Measurements from ENCODE around the gene RAB6B.

The RAB6B gene

DNA sequence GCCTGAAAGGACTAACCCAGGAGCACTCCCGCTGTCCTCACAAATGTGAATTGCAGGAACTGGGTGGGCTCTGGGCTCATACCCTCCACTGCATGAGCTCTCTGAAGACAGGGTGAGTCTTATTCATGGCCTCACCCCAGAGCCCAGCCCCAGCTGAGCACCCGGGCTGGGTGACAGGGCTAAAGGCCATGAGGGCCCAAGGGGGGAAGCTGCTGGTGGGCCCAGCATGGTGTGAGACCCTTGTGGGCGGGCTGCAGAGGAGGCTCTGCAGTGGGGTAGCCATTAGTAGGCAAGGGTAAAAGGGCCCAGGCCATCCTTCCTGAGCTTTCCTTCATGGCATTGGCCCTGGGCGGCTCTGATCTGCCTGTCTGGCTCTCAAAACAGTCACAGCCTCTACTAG, 59.7 kb downstream of the RAB6B start:
- no peak for DNase-seq (ENCODE audit: low read depth)

GRCh38 chr3:133835418-133835743, 60.3 kb downstream of the RAB6B start:
- DNase-seq (ENCODE audit: low read depth): no peak

- DNase-seq (ENCODE audit: low read depth): no peak
Measured at GRCh38 chr3:133834621-133835417, 60.9 kb downstream of the RAB6B start.

DNA sequence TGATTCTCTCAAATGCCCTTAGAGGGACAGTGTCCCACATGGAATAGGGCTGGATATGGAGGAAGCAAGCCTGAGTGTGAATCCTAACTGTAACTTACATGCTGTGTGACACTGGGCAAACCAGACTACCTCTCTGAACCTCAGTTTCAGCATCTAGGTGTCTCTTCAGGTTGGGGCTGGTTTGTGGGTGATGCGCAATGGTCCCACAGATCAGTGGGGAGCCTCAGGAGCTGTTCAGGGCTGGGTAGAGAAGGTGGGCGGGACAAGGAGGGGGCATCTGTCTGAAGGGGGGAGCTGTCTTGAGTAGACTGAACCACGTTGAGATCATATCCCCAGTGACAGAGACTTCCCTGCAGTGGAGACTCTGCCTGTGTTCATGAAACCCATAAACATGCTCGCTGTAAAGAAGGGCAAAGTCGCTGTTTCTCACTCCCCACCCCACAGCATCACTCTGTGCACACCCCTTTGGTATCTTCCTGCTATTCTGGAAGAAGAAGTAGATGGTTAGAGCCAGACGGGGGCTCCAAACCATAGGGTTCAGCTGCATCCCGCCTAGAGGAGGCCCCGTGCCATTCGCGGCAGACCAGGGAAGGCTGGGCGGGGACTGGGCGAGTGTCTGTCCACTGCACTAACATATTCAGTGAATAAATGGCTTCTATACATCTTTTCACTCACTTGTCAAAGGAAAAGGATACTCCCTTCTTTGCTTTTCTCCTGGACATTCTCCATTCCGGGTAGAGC, 61.6 kb downstream of the RAB6B start:
- no peak for DNase-seq (ENCODE audit: low read depth)

- DNase-seq (ENCODE audit: low read depth): no peak
Measured at GRCh38 chr3:133833267-133833666, 62.4 kb downstream of the RAB6B start.

GRCh38 chr3:133832802-133833144, 62.9 kb downstream of the RAB6B start:
- DNase-seq (ENCODE audit: low read depth): no peak

- DNase-seq (ENCODE audit: low read depth): no peak
Measured at GRCh38 chr3:133831966-133832801, 63.5 kb downstream of the RAB6B start.

- no peak for DNase-seq (ENCODE audit: low read depth)
Measured at GRCh38 chr3:133830071-133830470, 65.6 kb downstream of the RAB6B start.

- no peak for DNase-seq (ENCODE audit: low read depth)
Measured at GRCh38 chr3:133829310-133829707, 66.4 kb downstream of the RAB6B start.

- no peak for DNase-seq (ENCODE audit: low read depth)
Measured at GRCh38 chr3:133828576-133829309, 66.9 kb downstream of the RAB6B start.

DNA sequence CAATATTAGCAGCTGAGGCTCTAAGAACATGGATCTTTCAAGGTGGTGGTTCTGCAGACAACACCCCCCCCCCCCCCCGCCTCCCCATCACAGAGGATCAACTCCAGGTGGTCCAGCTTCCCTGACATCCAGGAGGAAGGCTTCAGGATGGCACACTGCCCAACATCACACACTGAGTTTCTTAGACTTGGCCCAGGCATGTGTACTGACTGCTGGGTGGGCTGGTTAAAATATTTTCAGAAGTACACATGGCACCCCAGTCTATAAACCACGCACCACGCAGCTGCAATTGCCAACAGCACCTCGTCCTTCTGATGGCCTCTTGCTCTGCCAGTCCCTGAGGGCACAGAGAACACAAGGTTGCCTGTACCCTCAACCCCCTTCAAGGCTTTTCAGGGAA, 68.0 kb downstream of the RAB6B start:
- DNase-seq (ENCODE audit: low read depth): no peak

GRCh38 chr3:133827136-133827535, 68.5 kb downstream of the RAB6B start:
- no peak for DNase-seq (ENCODE audit: low read depth)

DNA sequence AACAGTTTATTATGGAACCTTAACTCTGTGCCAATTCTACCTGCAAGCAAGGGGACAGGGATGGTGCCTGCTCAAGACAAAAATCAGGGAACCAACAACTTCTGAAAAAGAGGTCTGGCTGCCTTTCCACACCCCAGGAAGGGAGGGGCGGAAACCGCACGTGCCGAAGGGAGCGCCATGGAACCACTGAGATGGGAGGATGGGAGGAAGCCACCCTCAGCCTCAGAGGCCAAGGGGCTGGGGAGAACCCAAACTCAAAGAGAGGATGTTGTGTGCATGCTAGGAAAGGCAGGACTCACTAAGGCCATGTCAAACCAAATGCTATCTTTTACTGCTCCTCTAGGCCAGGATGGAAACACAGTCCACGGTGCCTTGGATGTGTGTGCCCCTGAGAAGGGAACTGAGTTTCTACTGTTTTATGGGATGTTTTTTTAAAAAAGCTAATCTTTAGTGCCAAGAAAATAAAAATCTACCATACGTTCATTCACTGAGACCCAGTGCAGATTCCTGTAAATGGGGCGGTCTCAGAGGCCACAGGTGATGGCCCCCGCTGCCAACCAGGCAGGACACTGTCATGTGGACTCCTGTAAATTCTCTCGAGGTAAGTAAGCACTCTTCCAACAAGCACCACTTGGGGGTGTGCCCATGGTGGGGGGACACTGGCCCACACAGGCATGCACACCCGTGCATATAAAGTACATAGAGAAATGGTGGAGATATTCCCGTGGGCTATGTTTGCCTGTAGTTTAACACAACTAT, 69.5 kb downstream of the RAB6B start:
- no peak for DNase-seq (ENCODE audit: low read depth)

DNA sequence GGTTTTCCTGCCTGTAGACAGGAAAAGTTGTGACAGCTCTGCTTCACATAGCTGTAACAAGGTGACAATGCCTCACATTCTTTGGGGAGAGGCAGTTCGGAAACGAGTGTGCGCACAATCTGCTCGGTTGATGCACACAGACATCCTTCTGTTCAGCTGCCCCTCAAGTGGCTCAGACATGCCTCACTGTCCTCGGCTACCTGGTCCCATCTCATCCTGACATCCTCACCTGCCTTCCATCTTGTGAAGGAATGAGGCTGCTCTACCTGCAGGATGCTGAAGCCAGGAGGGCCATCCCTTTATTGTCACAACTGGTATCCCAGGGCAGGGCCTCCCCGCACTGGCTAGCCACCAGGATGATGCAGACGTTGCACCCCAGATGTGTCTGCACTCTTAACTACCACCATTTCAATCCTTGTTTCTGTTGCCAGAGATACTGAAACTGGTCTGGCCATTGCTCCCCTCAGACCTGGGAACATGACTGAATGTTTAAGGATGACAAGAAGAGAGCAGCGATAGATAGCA, 70.7 kb downstream of the RAB6B start:
- DNase-seq (ENCODE audit: low read depth): no peak

DNA sequence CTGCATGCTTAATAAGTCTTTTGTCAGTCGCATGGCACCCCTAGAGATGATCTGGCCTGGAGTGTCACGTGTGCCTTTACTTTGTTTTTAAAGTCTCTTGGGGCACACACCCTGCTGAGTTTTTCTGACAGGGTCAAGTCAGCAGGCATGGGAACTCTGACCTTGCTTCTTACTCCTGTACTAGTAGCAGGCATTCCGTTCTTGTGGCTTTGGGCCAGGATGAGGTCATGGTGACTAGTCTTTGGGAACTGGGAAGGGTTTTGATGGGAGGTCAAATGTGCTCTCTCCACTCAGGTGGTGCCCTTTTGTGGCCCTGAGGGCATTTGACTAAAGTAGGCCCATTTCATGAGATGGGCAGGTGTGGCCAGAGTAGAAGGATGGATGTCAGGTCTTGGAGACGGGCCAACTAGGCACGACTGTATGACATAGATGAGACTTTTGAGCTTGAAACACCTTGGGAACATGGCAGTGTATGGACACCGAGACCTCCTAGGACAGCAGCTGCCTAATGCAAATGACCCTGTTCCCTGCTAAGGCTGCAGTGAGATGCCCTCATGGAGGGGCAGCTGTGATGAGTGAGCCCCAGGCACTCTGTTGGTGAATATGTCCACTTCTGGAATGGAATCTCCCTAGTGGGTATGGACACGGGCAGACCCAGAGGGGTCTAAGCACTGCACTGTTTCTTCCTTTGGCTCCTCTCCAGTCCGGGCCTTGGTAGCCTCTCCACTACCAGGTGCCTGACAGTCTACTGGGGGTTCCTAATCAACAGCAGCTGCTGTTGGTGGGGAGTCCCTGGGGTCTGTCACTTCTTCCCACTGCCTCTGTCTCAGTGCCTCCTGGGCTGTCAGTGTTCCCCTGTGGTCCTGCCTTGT, 73.7 kb downstream of the RAB6B start:
- no peak for DNase-seq (ENCODE audit: low read depth)

DNA sequence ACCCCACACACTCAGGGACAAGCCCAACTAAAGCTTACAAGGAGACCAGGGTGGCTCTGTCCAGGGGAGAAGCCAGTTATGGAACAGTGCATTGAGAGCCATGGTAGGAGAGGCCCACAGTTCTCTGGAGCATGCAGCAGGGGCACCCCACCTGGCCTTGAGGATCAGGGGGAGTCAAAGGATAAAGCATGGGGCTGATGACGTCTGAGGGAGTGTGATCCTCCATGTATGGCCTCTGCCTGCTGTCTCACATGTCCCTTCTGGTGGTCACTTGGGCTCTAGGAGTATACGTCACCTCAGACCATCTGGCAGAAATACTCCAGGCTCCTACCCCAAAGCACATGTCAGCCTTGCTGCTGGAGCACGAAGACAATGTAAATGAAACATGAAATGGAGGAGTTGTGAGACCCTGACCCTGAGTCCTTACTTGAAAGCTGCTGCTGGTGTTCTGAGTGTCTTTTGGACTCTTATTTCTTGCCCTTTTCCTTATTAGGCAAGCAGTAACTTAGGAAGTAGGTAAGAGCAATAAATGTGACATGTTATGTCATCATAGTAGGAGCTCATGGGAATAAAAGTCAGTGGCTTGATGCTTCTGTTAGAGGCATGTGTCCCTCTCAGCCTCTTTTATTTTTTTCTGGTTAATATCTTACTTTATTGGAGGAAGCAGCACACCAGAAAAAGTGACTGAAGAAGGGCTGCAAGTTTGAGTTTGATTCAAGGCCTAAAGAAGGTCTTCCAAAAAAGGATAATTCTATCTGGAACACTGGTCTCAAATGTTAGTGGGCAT, 74.6 kb downstream of the RAB6B start:
- no peak for DNase-seq (ENCODE audit: low read depth)

GRCh38 chr3:133820129-133820528, 75.6 kb downstream of the RAB6B start:
- no peak for DNase-seq (ENCODE audit: low read depth)

- no peak for DNase-seq (ENCODE audit: low read depth)
Measured at GRCh38 chr3:133815386-133815785, 80.3 kb downstream of the RAB6B start.

- DNase-seq (ENCODE audit: low read depth): no peak
Measured at GRCh38 chr3:133812872-133813271, 82.8 kb downstream of the RAB6B start.
